HEK293 (cell line): ENCODE results near the gene PRAMEF10.
"Not testable (repeated sequence)": the region's sequence is repeated elsewhere in the genome, so short reads cannot be mapped to it uniquely, and the experiment has no call there.

Source experiments
- SETDB1 ChIP-seq: IDR thresholded peaks from one replicate; pipeline ENCODE4 v1.6.1; 2017; ENCODE audit warnings: mild to moderate bottlenecking, low read length, moderate library complexity, mixed read lengths; ENCODE audit not compliant: insufficient read length
- ZNF416 ChIP-seq: fragments of 450-650 bp; formaldehyde crosslinking; IDR thresholded peaks from 2 replicates; pipeline ENCODE4 v1.5.1; 2016; ENCODE audit warnings: missing biosample characterization, missing genetic modification characterization
- ZNF555 ChIP-seq: fragments of 450-650 bp; formaldehyde crosslinking; conservative IDR thresholded peaks from 2 replicates; pipeline ENCODE4 v1.5.1; 2017; ENCODE audit warnings: missing biosample characterization, mild to moderate bottlenecking, missing genetic modification characterization, inconsistent platforms
- ZNF629 ChIP-seq: fragments of 450-650 bp; formaldehyde crosslinking; IDR thresholded peaks from 2 replicates; pipeline ENCODE4 v1.5.1; 2017; ENCODE audit warnings: missing biosample characterization, missing genetic modification characterization
- ZNF707 ChIP-seq: fragments of 450-650 bp; formaldehyde crosslinking; IDR thresholded peaks from 2 replicates; pipeline ENCODE4 v1.5.1; 2016; ENCODE audit warnings: missing biosample characterization, missing genetic modification characterization
- TF ChIP-seq, protein P1 (sequence below): fragments of 450-650 bp; formaldehyde crosslinking; IDR thresholded peaks from 2 replicates; pipeline ENCODE4 v1.5.1; 2016; ENCODE audit warnings: missing biosample characterization, missing genetic modification characterization
- TF ChIP-seq, protein P2 (sequence below): fragments of 450-650 bp; formaldehyde crosslinking; IDR thresholded peaks from 2 replicates; pipeline ENCODE4 v1.5.1; 2016; ENCODE audit warnings: missing biosample characterization, missing genetic modification characterization
- TF ChIP-seq, protein P3 (sequence below): fragments of 450-650 bp; formaldehyde crosslinking; IDR thresholded peaks from 2 replicates; pipeline ENCODE4 v1.5.1; 2016; ENCODE audit warnings: missing biosample characterization, missing genetic modification characterization, low read depth
- TF ChIP-seq, protein P4 (sequence below): fragments of 450-650 bp; formaldehyde crosslinking; IDR thresholded peaks from 2 replicates; pipeline ENCODE4 v1.5.1; 2016; ENCODE audit warnings: missing biosample characterization, missing genetic modification characterization

DNA sequence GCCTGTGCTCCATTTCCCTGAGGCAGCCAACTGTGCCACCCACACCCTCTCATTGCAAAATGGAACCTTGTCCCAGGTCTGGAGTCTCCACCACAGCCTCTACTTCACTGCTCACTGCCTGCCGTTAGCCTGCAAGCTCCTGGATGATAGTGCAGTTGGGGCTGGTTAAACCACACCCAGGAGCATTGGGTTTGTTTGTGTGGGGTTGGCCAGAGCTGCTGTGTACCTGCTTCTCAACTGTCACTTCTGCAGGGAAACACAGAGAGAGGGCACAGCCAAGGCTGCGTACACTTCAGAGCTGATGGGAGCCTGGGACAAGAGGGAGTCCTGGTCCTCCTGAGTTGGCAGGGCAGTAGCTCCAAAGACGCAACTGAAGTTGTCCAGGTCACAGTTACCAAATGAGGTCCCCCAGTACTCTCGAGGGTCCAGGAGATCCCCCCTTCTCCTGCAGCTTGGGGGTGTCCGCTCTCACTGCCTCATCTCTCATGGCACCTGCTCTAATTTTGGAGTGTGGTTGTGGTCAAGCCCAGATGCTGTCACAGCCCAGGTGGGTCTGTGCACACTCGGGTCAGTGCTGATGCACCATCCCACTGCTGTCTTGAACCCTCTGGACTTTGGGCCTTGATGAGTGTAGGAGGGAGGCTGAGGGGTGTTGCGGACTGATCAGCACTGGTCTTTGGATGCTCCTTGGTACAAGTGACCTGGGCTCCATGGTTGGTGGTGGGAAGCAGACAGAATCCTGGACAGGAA, 34.8 kb downstream of the PRAMEF10 start:
- TF ChIP-seq, protein P1, sequence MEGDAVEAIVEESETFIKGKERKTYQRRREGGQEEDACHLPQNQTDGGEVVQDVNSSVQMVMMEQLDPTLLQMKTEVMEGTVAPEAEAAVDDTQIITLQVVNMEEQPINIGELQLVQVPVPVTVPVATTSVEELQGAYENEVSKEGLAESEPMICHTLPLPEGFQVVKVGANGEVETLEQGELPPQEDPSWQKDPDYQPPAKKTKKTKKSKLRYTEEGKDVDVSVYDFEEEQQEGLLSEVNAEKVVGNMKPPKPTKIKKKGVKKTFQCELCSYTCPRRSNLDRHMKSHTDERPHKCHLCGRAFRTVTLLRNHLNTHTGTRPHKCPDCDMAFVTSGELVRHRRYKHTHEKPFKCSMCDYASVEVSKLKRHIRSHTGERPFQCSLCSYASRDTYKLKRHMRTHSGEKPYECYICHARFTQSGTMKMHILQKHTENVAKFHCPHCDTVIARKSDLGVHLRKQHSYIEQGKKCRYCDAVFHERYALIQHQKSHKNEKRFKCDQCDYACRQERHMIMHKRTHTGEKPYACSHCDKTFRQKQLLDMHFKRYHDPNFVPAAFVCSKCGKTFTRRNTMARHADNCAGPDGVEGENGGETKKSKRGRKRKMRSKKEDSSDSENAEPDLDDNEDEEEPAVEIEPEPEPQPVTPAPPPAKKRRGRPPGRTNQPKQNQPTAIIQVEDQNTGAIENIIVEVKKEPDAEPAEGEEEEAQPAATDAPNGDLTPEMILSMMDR (tag by site-specific recombination): not testable (repeated sequence)
- TF ChIP-seq SETDB1; ZNF707 (tag by site-specific recombination); ZNF416; ZNF555 (tag by site-specific recombination); ZNF629 (tag by site-specific recombination): not testable (repeated sequence)
- TF ChIP-seq, protein P2, sequence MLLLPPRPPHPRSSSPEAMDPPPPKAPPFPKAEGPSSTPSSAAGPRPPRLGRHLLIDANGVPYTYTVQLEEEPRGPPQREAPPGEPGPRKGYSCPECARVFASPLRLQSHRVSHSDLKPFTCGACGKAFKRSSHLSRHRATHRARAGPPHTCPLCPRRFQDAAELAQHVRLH (tag by site-specific recombination): not testable (repeated sequence)
- TF ChIP-seq, protein P3, sequence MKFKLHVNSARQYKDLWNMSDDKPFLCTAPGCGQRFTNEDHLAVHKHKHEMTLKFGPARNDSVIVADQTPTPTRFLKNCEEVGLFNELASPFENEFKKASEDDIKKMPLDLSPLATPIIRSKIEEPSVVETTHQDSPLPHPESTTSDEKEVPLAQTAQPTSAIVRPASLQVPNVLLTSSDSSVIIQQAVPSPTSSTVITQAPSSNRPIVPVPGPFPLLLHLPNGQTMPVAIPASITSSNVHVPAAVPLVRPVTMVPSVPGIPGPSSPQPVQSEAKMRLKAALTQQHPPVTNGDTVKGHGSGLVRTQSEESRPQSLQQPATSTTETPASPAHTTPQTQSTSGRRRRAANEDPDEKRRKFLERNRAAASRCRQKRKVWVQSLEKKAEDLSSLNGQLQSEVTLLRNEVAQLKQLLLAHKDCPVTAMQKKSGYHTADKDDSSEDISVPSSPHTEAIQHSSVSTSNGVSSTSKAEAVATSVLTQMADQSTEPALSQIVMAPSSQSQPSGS (tag by site-specific recombination): not testable (repeated sequence)
- TF ChIP-seq, protein P4, sequence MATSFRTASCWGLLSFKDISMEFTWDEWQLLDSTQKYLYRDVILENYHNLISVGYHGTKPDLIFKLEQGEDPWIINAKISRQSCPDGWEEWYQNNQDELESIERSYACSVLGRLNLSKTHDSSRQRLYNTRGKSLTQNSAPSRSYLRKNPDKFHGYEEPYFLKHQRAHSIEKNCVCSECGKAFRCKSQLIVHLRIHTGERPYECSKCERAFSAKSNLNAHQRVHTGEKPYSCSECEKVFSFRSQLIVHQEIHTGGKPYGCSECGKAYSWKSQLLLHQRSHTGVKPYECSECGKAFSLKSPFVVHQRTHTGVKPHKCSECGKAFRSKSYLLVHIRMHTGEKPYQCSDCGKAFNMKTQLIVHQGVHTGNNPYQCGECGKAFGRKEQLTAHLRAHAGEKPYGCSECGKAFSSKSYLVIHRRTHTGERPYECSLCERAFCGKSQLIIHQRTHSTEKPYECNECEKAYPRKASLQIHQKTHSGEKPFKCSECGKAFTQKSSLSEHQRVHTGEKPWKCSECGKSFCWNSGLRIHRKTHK (tag by site-specific recombination): not testable (repeated sequence)
